OCI-M1 (cell line): ENCODE measurements around the gene FAM78B.

Source experiments
- DNase-seq: peaks from one replicate; lab custom pipeline; 2025; lab: John Stamatoyannopoulos, UW

FAM78B gene

DNA sequence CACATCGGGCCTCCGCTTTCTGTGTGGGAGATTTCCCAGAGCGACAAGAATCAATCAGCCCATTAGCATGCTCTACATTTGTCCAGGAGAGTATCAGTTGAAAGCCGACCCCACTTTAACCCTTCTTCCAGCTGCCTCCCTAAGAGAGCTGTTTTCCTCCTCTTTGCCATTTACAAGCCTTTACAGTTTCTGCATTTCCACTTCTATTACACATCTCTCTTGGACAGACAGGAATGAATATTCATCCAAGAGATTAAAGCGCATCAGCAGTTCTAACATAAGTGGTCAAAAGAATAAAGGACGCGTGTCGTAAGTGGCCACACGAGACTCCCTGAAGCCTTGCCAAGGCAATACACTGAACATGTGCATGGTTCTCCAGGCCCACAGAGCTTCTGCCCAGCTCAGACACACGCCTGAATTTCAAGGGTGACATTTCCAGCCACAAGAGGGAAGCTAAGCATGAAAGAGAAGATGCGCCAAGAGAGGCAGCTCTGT is 47.3 kb downstream of the FAM78B start:
- DNase-seq, result no peak

- no peak for DNase-seq
Measured at GRCh38 chr1:166117776-166118175, 49.0 kb downstream of the FAM78B start.

DNA sequence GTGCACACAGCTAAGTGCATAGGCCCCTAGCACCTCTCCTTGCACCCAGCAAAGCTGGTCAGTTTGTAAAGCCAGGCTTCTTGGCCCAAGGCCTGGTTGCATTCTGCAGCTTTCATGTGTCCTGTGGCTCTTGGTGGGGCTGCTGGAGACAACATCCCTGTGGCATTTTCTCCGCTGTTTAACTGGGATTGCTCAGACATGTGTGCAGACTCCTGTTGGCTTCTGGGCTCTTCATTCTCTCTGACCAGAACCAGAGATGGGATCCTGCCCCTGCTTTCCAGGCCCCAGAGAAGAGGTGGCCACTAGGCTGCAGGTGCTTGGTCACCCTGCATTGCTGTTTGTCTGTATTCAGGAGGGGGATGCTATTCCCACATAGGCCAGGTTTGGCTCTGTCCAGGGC is 50.8 kb downstream of the FAM78B start:
- DNase-seq, result no peak

DNA sequence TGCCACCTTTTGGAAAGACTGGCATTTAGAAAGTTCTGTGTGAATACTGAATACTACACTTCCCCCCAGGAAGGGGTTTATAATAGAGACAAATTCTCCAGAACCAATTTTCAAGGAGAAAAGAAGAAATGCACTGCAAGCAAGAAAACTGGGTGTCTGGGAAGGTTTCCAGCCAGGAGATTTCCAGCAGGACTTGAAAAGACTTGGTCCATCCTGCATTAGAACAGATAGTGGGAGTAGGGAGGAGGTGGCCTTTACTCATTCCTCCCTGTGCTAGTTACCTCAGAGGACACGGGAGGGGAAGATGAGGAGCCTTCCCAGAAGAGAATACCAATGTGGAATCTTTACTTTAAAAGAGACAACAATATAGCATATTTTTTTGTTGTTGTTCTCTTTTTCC is 52.4 kb downstream of the FAM78B start:
- DNase-seq, result no peak

DNA sequence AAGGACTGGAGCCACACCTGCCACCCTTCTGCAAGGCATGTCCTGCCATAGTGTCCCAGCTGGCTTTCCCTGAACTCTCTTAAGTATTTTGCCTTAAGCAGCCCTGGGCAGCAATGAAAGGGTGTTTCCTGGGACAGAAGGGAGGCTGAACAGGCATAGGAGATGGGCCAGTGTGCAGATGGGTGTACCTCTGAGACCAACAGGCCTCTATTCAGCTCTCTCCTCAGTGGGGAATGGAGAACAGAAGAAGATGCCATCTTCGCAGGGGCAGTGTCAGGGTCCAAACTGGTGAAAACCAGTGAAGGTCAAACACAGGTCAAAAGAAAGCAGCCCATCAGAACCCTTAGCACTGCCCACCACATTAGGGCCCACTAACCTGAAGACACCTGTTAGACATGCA is 53.2 kb downstream of the FAM78B start:
- DNase-seq, result no peak

DNA sequence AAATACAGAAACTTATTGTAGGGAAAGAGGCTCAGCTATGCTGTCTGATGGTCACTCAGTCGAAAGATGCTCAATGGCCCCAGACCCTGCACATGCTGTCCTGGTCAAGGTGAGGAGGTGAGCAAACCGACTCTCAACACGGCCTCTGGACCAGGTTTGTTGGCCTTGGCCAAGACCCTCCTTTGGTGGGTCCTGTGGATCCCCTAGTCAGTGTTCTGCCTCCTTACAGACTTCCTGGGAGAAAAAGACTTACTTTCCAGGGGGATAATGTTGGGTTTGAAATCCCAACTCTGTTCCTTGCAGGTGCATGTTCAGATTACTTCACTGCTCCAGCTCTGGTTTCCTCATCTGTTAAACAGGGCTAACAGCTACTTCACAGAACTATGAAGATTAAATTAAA is 53.8 kb downstream of the FAM78B start:
- no peak for DNase-seq

DNA sequence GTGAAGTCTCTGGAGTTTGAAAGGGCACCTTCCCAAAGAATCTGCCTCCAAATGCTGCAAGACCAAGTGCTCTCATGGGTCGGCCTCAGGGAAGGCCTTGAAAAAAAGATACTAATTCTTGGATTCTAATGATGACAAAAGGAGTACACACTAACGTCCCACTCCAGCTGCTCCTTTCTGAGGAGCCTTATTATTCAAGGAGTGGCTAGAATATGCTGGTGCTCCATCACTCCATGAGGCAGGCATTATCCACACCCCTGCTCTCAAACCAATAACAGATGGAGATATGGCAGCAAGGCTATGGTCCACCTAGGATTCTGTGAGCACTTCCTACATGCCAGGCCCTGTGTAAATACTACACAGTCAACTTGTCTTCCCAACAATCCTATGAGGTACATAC is 54.4 kb downstream of the FAM78B start:
- no peak for DNase-seq

- DNase-seq, result no peak
Measured at GRCh38 chr1:166111430-166111829, 55.4 kb downstream of the FAM78B start.

DNA sequence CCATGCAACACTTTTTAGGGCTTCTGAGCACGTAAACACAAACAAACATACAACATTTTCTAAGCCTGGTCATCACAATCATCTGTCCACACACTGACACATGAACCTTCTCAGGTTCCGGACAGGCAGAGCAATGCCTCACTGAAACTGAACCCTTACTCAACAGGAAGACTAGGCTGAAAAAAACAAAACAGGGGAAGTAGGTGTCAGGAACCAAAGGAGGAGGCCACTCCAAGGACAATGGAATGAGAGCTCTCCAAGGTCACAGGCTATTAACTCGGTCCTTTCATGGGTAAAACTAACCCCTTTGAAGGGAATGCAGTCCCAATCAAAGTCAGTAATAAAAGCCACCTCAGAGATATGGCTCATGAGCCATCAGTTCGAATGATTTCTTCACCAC is 76.6 kb downstream of the FAM78B start:
- DNase-seq, result no peak

DNA sequence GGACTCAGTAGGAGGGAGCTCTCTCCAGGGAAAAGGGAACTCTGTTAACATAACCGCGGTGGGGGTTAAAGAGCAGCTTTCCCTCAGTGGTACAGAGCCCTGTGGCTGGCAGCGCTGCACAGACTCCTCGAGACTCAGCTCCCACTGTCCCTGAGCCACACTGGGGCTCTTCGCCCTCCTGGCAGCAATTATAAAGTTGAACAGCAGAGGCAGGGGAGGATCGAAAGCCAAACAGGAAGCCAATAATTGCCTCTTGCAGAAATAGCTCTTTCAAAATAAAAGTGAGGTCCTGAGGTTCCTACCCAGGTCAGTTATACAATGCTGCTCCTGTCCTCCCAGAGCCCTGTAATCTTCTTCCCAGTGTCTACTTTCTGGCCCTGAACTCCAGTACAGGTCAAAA is 77.0 kb downstream of the FAM78B start:
- no peak for DNase-seq

DNA sequence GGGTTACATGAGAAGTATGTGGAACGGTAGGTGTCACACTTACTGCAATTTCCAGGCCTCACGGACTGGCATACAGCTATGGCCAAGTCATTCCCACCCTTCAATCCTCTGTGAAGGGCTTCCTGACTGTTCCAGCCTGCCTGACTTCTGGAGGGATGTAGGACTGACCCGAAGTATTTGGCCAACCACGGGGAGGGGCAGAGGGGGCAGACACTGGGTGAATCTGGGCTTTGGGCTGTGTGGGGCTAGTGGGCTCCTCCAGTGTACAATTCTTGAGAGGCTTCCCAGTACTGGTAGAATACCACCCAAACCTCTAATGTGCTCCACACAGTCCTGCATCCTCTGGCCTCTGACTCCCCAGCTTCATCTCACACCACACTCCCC is 78.2 kb downstream of the FAM78B start:
- DNase-seq, result no peak

DNA sequence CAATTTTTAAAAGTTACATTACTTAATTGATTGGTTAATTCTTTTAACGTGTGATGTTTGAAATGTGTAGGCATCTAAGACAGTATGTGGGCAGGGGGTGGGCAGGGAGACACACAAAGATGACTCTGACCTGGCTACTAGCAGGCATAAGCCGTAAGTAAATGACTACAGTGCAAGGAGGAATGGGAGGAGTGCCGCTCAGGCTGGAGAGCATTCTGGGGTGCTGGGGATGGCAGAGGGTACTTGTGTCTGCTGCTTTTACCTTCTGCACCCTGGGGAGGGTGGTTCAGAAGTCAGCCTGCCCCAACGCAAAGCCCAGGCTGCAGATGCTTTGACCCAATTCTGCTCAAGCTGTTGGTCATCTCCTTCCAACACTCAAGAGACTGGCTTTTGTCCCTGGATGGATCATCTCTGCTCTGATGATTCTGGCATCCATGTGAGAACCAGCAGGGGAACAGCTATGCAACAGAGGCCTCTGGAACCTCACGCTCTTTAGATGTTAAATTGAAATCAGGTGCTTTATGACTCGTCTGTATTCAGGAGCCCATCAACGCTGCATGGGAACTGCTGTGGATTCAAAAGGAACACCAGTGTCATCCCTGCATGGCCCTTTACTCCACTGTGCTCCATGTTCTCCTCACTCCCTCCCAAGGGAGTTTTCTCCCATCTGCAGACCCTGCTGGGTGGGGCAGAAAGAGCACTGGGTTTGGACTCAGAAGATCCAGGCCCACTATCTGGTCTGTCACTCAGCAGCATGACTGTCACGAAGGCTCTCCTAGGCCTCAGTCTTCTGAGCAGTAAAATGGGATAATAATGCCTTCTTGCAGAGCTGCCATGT is 78.8 kb downstream of the FAM78B start:
- DNase-seq, result no peak

DNA sequence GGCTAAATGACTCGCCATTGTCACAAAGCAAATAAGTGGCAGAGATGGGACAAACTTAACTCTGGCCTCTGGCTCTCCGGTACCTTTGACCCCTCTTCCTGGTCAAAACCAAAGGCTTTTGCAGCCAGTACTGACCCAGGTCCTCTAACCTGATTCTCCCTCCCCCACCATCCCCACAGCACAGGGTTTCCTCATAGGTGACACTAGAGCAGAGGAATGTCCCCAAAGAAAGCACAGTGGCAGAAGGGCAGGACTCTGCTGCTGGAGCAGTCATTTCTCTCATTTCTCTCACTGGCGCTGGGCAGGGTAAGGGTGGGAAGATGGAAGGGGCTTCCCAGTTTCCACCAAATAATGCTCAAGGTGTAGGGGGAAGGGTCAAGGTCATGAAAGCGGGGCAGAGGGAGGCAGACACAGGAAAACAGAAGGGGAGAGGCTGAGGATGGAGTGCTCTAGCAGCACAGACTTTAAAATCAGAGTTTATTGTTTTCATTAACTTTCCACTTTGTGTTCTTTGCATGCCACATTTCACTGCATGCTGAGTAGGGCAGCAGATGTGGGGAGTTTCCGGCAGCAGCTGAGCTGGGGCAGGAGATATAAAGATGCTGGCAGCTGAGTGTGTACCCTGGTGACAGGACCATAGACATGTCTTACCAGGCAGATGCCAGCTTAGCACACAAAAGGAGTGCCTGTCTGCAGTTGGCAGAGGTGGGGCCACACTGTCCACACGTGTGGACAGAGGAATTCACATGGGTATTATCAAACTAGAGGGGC is 80.5 kb downstream of the FAM78B start:
- DNase-seq, result no peak

DNA sequence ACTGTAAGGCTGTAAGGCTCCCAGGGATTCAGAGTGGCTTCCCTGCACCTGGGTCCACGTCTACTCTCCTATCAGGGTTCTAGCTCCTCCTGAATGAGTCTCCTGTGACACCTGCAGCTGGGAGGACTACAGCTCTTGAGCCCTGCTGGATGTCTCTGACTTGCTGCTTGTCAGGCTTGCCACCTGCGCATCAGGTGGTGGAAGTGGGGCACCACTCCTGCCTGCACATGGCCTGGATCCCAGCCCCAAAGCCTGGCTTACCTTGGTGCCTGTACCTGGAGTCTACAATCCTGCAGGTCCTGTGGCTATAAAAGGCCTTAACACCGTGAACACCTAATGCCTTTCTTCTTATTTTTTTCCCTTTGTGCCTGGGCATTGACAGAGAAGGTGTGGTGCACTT is 82.2 kb downstream of the FAM78B start:
- DNase-seq, result no peak

DNA sequence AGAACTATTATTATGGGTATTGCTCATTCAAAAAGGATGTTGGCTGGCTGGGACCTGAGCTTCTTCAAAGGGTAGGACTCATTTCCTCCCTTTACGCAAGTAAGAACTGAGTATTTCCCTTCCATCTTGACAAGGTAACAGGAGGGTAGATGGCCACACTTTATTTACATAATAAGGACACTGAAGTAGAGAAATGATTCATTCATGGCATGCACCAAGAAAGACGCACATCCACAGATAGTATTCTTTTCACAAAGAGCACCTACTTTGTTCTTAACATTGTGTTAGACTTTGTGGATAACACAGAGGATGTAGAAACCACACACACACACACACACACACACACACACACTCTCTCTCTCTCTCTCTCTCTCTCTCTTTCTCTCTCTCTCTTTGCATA is 82.9 kb downstream of the FAM78B start:
- DNase-seq, result no peak

DNA sequence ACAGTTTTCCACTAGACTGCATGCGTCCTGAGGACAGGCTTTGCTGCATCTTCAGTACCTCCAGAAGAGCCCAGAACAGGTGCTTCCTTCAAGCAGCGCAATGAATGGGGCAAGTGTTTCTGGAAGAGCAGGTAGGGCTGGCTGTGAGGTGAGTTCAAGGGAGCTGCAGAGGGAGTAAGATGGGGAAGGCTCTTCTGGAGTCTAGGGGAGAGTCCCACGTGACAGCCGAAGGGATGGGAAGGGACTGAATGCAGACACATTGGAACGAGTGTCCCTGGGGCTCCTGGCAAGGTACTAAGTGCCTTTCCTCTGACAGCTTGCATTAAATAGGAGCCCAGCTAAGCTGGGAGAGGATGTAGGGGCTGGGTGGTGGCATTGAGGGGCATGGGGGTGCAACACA is 84.2 kb downstream of the FAM78B start:
- no peak for DNase-seq

DNA sequence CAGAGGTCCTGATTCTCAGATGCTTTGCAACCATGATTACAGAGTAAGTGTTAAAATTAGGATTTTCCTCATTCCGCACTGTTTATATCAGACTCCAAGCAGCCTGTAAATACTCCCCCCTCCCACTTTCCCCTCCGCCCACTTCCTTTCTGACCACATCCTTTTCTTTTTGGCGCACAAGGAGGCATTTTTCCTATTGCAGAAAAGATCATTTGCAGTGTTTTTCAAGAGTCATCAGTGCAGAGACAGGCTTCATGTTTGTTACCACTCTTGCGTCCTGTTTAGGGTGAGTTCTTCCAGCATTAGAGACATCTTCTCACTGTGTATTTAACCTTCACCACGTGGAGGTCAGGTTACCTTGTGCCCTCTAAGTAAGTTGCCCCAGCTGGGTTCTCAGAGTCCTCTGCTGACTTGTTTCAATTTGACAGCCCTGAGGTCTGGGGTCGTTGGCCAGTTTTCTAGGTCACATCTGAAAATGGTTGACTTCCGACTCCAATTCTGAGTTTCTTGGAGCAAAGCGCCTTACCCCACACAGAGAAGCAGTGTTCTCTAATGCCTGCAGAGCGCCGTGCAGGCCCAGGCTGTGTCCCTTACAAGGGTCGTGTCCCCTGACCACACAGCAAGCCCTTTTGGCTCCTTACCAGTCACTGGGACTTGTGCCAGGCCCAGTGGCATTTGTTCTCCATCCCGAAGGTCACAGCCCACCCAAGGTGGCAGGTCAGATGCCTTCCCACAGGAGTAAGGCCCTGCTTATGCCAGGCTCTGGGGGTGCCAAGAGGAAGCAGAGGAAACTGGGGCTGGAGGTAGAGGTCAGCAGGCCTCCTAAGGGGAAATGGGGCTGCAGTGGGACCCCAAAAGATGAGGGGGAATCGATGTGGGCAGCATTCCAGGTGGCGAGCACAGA is 85.6 kb downstream of the FAM78B start:
- DNase-seq, result no peak

GRCh38 chr1:166080277-166080966 is 86.4 kb downstream of the FAM78B start:
- no peak for DNase-seq

- DNase-seq, result no peak
Measured at GRCh38 chr1:166079276-166079675, 87.5 kb downstream of the FAM78B start.

DNA sequence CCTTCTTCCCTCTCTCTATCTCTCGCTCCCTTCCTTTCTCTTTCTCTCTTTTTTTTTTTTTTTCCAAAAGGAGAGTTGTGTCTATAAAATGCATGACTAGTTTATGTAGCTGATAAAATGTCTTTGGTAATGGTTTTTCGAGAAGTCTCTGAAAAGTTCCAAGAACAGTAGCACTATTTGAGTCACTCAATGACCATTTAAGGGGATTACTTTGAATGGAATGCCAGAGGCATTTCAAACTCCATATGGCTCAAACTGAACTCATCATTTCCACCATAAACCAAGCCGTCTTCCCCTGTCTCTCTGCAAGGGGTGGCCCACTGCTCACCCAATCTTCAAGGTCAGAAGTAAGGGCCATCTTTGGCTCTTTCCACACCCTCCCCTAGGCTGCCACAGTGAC is 93.3 kb downstream of the FAM78B start:
- no peak for DNase-seq

- DNase-seq, result peak; percentile 36
Measured at GRCh38 chr1:166069390-166069789, 97.4 kb downstream of the FAM78B start.

DNA sequence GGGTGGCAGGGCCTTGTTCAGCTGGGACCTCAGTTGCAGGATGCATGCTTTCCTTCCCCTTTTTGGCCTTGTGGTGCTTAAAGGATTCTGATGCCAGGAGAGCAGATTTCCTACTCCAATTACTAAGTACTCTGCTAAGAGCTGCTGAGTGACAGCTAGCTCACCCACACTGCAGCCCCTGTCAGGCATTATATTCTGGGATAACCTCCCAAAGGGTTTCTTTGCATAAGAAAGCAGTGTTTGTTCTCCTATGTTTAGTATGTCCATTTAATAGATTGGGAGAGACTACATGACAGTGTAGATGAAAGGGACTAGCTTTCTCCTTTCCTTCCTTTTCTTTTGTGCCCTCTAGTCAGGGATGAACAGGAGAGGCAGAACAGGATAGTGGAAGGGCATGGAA is 100.7 kb downstream of the FAM78B start:
- no peak for DNase-seq
